ENCODE data around the gene KLF6.
"Not testable (repeated sequence)": the region's sequence is repeated elsewhere in the genome, so short reads cannot be mapped to it uniquely, and the experiment has no call there.

Gene KLF6

DNA sequence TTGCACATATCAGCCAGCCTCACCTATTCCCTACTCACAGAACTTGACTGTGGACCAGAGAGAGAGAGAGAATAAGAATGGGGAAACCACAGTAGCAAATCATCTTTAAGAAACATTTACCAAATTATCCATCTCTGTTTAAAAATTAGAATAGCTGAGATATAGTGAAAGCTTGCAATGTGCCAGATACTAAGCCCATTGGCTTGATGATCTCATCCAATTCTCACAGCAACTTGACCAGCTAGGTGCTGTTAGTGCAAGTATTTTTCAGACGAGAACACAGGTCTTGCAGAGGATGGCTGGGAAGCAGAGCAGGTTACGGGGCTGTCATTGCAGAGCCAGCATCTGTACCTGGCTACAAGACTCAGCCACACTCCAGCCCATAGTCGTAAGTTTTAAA lies 50.9 kb downstream of the KLF6 start:
- Histone ChIP-seq H3K9ac (ENCODE audit: insufficient read length) (no peak overlapping the region), H3K4me3 (no peak overlapping the region), H3K9me3 (ENCODE audit: low read depth, low read length) (no peaks in the 10 kb centered on the region), H3K36me3 (ENCODE audit: insufficient read depth, low read length) (no peaks in the 10 kb centered on the region), H3K27ac (no peak overlapping the region)
- TF ChIP-seq FOXP2 (optimal IDR thresholded peaks at IDR 0.05; ENCODE audit: control extremely low read depth, extremely low read length, insufficient read depth) (no peak), EZH2 (IDR thresholded peaks at IDR 0.05) (no peak), POLR2AphosphoS5 (IDR thresholded peaks at IDR 0.05; ENCODE audit: borderline replicate concordance, low read depth, low read length) (no peak)
- DNase-seq (ENCODE audit: low read depth, low spot score), result no peak

DNA sequence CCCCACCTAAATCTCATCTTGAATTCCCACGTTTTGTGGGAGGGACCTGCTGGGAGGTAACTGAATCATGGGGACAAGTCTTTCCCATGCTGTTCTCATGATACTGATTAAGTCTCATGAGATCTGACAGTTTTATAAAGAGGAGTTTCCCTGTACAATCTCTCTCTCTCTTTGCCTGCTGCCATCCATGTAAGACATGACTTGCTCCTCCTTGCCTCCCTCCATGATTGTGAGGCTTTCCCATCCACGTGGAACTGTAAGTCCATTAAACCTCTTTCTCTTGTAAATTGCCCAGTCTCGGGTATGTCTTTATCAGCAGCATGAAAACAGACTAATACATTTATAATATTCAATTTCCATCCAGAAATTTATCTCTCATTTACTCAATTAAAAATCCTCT lies 52.8 kb downstream of the KLF6 start:
- not testable (repeated sequence) for H3K9me3 ChIP-seq (ENCODE audit: low read depth, low read length); H3K36me3 ChIP-seq (ENCODE audit: insufficient read depth, low read length); H3K4me3 ChIP-seq; H3K9ac ChIP-seq (ENCODE audit: insufficient read length); H3K27ac ChIP-seq; DNase-seq (ENCODE audit: low read depth, low spot score)

DNA sequence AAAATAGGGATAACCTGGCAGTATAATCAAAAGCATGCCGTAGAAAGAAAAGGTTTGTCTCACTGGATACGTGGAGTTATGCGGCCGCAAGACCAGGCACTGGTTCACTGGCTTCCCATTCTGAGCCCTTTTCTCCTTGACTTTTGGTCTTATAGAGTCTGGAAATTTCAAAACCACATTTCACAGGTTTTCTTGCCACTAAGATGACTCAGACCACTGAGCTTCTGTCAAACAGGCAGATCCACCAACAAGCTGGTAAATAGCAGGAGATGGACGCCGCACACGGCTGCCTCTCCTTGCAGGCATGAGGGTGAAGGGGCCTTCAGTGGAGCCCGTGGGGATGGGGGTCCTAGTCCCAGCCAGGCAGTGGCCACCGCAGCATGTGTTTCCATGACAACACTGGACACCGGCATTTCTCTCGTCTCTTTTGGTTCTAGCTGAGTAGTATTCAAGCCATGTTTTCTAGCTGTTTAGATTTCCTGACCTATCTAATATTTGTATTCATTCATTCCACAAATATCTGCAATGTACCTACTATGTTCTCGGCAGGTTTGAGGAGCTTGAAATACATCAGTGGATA lies 55.5 kb downstream of the KLF6 start:
- TF ChIP-seq POLR2AphosphoS5 (IDR thresholded peaks at IDR 0.05; ENCODE audit: borderline replicate concordance, low read depth, low read length), result no peak
- TF ChIP-seq EZH2 (IDR thresholded peaks at IDR 0.05), result no peak
- TF ChIP-seq FOXP2 (optimal IDR thresholded peaks at IDR 0.05; ENCODE audit: control extremely low read depth, extremely low read length, insufficient read depth), result no peak

GRCh38 chr10:3728563-3728962 lies 56.4 kb downstream of the KLF6 start:
- Histone ChIP-seq H3K36me3 (ENCODE audit: insufficient read depth, low read length) (no peaks in the 10 kb centered on the region), H3K9ac (ENCODE audit: insufficient read length) (no peak overlapping the region), H3K27ac (no peak overlapping the region), H3K9me3 (ENCODE audit: low read depth, low read length) (no peaks in the 10 kb centered on the region), H3K4me3 (no peak overlapping the region)
- DNase-seq (ENCODE audit: low read depth, low spot score), result no peak
- TF ChIP-seq EZH2 (IDR thresholded peaks at IDR 0.05) (no peak), POLR2AphosphoS5 (IDR thresholded peaks at IDR 0.05; ENCODE audit: borderline replicate concordance, low read depth, low read length) (no peak), FOXP2 (optimal IDR thresholded peaks at IDR 0.05; ENCODE audit: control extremely low read depth, extremely low read length, insufficient read depth) (no peak)

More for the DNA sequence above, 55.5 kb downstream of the KLF6 start:
- no peaks in the 10 kb centered on the region for H3K36me3 ChIP-seq (ENCODE audit: insufficient read depth, low read length)
- H3K9ac ChIP-seq (ENCODE audit: insufficient read length), result no peak overlapping the region
- no peak overlapping the region for H3K4me3 ChIP-seq
- H3K27ac ChIP-seq, result no peak overlapping the region
- no peaks in the 10 kb centered on the region for H3K9me3 ChIP-seq (ENCODE audit: low read depth, low read length)
- DNase-seq (ENCODE audit: low read depth, low spot score), result no peak

GRCh38 chr10:3727268-3727667 lies 57.7 kb downstream of the KLF6 start:
- H3K27ac ChIP-seq, result no peak overlapping the region
- no peak for TF ChIP-seq POLR2AphosphoS5 (IDR thresholded peaks at IDR 0.05; ENCODE audit: borderline replicate concordance, low read depth, low read length)
- TF ChIP-seq EZH2 (IDR thresholded peaks at IDR 0.05), result no peak
- no peak for TF ChIP-seq FOXP2 (optimal IDR thresholded peaks at IDR 0.05; ENCODE audit: control extremely low read depth, extremely low read length, insufficient read depth)
- H3K9me3 ChIP-seq (ENCODE audit: low read depth, low read length), result no peaks in the 10 kb centered on the region
- H3K36me3 ChIP-seq (ENCODE audit: insufficient read depth, low read length), result no peaks in the 10 kb centered on the region
- no peak overlapping the region for H3K9ac ChIP-seq (ENCODE audit: insufficient read length)
- H3K4me3 ChIP-seq, result no peak overlapping the region
- no peak for DNase-seq (ENCODE audit: low read depth, low spot score)

Measured in SK-N-MC (cell line).